ENCODE measurements around the gene TBC1D8.

TBC1D8 gene

GRCh38 chr2:101125808-101126207 lies 25.4 kb downstream of the TBC1D8 start:
- H3K4me3 ChIP-seq (ENCODE audit: low read depth, low read length), result no peak overlapping the region
- no peak for DNase-seq (ENCODE audit: low read depth)
- TF ChIP-seq CTCF (IDR thresholded peaks at IDR 0.05; ENCODE audit: low read depth, low read length, missing control alignments), result no peak

GRCh38 chr2:101125374-101125773 lies 25.8 kb downstream of the TBC1D8 start:
- TF ChIP-seq CTCF (IDR thresholded peaks at IDR 0.05; ENCODE audit: low read depth, low read length, missing control alignments), result no peak
- H3K4me3 ChIP-seq (ENCODE audit: low read depth, low read length), result no peak overlapping the region
- no peak for DNase-seq (ENCODE audit: low read depth)

- no peak overlapping the region for H3K4me3 ChIP-seq (ENCODE audit: low read depth, low read length)
- TF ChIP-seq CTCF (IDR thresholded peaks at IDR 0.05; ENCODE audit: low read depth, low read length, missing control alignments), result no peak
- DNase-seq (ENCODE audit: low read depth), result no peak
These were observed 26.4 kb downstream of the TBC1D8 start for GRCh38 chr2:101124643-101125366.

GRCh38 chr2:101123795-101124471 lies 27.2 kb downstream of the TBC1D8 start:
- no peak for DNase-seq (ENCODE audit: low read depth)
- H3K4me3 ChIP-seq (ENCODE audit: low read depth, low read length), result no peak overlapping the region
- TF ChIP-seq CTCF (IDR thresholded peaks at IDR 0.05; ENCODE audit: low read depth, low read length, missing control alignments), result no peak

GRCh38 chr2:101121174-101121573 lies 30.0 kb downstream of the TBC1D8 start:
- TF ChIP-seq CTCF (IDR thresholded peaks at IDR 0.05; ENCODE audit: low read depth, low read length, missing control alignments), result no peak
- no peak for DNase-seq (ENCODE audit: low read depth)

GRCh38 chr2:101120124-101120996 lies 30.8 kb downstream of the TBC1D8 start:
- TF ChIP-seq CTCF (IDR thresholded peaks at IDR 0.05; ENCODE audit: low read depth, low read length, missing control alignments), result no peak
- no peak overlapping the region for H3K4me3 ChIP-seq (ENCODE audit: low read depth, low read length)
- DNase-seq (ENCODE audit: low read depth), result no peak

More at GRCh38 chr2:101121174-101121573, 30.0 kb downstream of the TBC1D8 start:
- H3K4me3 ChIP-seq (ENCODE audit: low read depth, low read length), result no peak overlapping the region
